22Rv1 (cell line): ENCODE measurements around the gene CSAG1.
"Not testable (repeated sequence)": the region's sequence is repeated elsewhere in the genome, so short reads cannot be mapped to it uniquely, and the experiment has no call there.

Experiments
- ZFX ChIP-seq: fragments of 450-650 bp; IDR thresholded peaks from 2 replicates; pipeline ENCODE4 v1.6.1; 2017; ENCODE audit warnings: antibody characterized with exemption, borderline replicate concordance
- TF ChIP-seq, protein P1 (sequence below): fragments of 450-650 bp; IDR thresholded peaks from 2 replicates; pipeline ENCODE4 v1.5.1; 2017; ENCODE audit warnings: mild to moderate bottlenecking

GRCh38 chrX:152766562-152766961 lies 33.0 kb upstream of the CSAG1 start:
- TF ChIP-seq, protein P1, sequence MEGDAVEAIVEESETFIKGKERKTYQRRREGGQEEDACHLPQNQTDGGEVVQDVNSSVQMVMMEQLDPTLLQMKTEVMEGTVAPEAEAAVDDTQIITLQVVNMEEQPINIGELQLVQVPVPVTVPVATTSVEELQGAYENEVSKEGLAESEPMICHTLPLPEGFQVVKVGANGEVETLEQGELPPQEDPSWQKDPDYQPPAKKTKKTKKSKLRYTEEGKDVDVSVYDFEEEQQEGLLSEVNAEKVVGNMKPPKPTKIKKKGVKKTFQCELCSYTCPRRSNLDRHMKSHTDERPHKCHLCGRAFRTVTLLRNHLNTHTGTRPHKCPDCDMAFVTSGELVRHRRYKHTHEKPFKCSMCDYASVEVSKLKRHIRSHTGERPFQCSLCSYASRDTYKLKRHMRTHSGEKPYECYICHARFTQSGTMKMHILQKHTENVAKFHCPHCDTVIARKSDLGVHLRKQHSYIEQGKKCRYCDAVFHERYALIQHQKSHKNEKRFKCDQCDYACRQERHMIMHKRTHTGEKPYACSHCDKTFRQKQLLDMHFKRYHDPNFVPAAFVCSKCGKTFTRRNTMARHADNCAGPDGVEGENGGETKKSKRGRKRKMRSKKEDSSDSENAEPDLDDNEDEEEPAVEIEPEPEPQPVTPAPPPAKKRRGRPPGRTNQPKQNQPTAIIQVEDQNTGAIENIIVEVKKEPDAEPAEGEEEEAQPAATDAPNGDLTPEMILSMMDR = not testable (repeated sequence)
- not testable (repeated sequence) for TF ChIP-seq ZFX
